Suprapubic skin (tissue), 3 donors: ENCODE results near the gene TJP3.

Experiments used
- CTCF ChIP-seq, 2 donors: fragments of 200-600 bp in 1 of 2; fragments of 450-650 bp in 1 of 2; sonication (generic) in 1 of 2; IDR thresholded peaks; one replicate each; pipeline ENCODE4 v1.5.1; 2016 to 2019; ENCODE audit warnings: antibody characterized with exemption in 2 of 2, mild to moderate bottlenecking in 1 of 2, moderate library complexity in 1 of 2
- POLR2A ChIP-seq, 2 donors: fragments of 450-650 bp; IDR thresholded peaks; one replicate each; pipeline ENCODE4 v1.6.1; 2017; ENCODE audit warnings: antibody characterized with exemption in 2 of 2, mild to moderate bottlenecking in 2 of 2, moderate library complexity in 2 of 2

GRCh38 chr19:3783660-3784584, 75.7 kb downstream of the TJP3 start:
- no peak for TF ChIP-seq CTCF (IDR thresholded peaks at IDR 0.05)
- TF ChIP-seq POLR2A (IDR thresholded peaks at IDR 0.05), result no peak
